GM21526 (cell line): Measurements from ENCODE around the gene SIRPB2.

ENCODE experiments used
- ATAC-seq: cut with Tn5 transposase; IDR thresholded peaks from one replicate; pipeline ENCODE4 v1.9.1; 2021; ENCODE audit warnings: moderate library complexity; ENCODE audit not compliant: unreplicated experiment, low FRiP score

The SIRPB2 gene

GRCh38 chr20:1448081-1448620, 43.1 kb downstream of the SIRPB2 start:
- no peak for ATAC-seq

GRCh38 chr20:1446536-1446935, 44.7 kb downstream of the SIRPB2 start:
- no peak for ATAC-seq

- ATAC-seq: no peak
These were observed 48.1 kb downstream of the SIRPB2 start for GRCh38 chr20:1443085-1443484.

- ATAC-seq: no peak
These were observed 48.9 kb downstream of the SIRPB2 start for GRCh38 chr20:1442304-1442703.

GRCh38 chr20:1441133-1441532, 50.1 kb downstream of the SIRPB2 start:
- ATAC-seq: no peak

- no peak for ATAC-seq
These were observed 51.2 kb downstream of the SIRPB2 start for GRCh38 chr20:1440024-1440423.

DNA sequence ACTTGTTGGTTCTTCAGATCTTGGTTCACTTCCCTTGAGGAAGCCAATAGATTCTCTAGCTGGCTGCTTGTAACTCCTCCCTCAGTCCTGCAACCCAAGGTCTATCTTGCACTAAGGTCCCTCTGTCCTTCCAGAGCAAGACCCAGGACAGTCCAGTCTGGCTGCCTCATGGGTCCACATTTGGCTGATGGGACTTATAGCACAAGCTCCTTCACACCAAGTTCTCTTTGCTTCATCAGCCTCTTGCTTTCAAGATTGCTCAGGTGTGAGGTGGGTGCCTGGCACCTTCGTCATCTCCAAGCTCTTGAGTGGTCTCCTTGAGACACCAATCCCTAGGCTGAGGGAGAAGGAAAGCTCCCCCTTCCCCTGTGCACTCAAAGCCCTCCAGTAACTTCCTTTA, 52.9 kb downstream of the SIRPB2 start:
- ATAC-seq: no peak

GRCh38 chr20:1437235-1437904, 53.9 kb downstream of the SIRPB2 start:
- ATAC-seq: no peak

- ATAC-seq: no peak
These were observed 55.0 kb downstream of the SIRPB2 start for GRCh38 chr20:1436263-1436662.

GRCh38 chr20:1435337-1435699, 55.9 kb downstream of the SIRPB2 start:
- ATAC-seq: no peak

GRCh38 chr20:1434571-1435336, 56.5 kb downstream of the SIRPB2 start:
- peak; percentile 88 for ATAC-seq

- ATAC-seq: no peak
These were observed 60.1 kb downstream of the SIRPB2 start for GRCh38 chr20:1431158-1431557.

GRCh38 chr20:1430004-1430451, 61.2 kb downstream of the SIRPB2 start:
- ATAC-seq: no peak

GRCh38 chr20:1429143-1429728, 62.0 kb downstream of the SIRPB2 start:
- ATAC-seq: no peak

GRCh38 chr20:1427457-1428054, 63.7 kb downstream of the SIRPB2 start:
- ATAC-seq: no peak

- ATAC-seq: no peak
These were observed 64.9 kb downstream of the SIRPB2 start for GRCh38 chr20:1426231-1426849.
